Adipocyte (in vitro differentiated cells): Measurements from ENCODE around the gene CFAP20.

Experiments
- DNase-seq: peaks from one replicate; pipeline ENCODE4 v3.0.0-alpha.2; 2015; ENCODE audit warnings: low read depth
- H3K27me3 ChIP-seq: replicated peaks from 2 replicates; pipeline ENCODE4 v1.7.0; 2013; ENCODE audit warnings: mild to moderate bottlenecking, low read length, moderate library complexity; ENCODE audit not compliant: control insufficient read depth, insufficient read depth
- H3K36me3 ChIP-seq: 2 replicates; pipeline ENCODE4 v1.7.0; 2013; ENCODE audit warnings: low read length, mild to moderate bottlenecking, moderate library complexity; ENCODE audit not compliant: control insufficient read depth, insufficient read depth, severe bottlenecking
- H3K4me1 ChIP-seq: 2 replicates; pipeline ENCODE4 v1.7.0; 2013; ENCODE audit warnings: mild to moderate bottlenecking, low read length, moderate library complexity; ENCODE audit not compliant: control insufficient read depth, insufficient read depth
- H3K4me3 ChIP-seq: 2 replicates; pipeline ENCODE4 v1.7.0; 2013; ENCODE audit warnings: mild to moderate bottlenecking, low read length, moderate library complexity
- H3K9ac ChIP-seq: 2 replicates; pipeline ENCODE4 v1.7.0; 2013; ENCODE audit warnings: mild to moderate bottlenecking, low read length, moderate library complexity
- H3K9me3 ChIP-seq: 2 replicates; pipeline ENCODE4 v1.7.0; 2013; ENCODE audit warnings: mild to moderate bottlenecking, low read length, moderate library complexity; ENCODE audit not compliant: control insufficient read depth

The CFAP20 gene

DNA sequence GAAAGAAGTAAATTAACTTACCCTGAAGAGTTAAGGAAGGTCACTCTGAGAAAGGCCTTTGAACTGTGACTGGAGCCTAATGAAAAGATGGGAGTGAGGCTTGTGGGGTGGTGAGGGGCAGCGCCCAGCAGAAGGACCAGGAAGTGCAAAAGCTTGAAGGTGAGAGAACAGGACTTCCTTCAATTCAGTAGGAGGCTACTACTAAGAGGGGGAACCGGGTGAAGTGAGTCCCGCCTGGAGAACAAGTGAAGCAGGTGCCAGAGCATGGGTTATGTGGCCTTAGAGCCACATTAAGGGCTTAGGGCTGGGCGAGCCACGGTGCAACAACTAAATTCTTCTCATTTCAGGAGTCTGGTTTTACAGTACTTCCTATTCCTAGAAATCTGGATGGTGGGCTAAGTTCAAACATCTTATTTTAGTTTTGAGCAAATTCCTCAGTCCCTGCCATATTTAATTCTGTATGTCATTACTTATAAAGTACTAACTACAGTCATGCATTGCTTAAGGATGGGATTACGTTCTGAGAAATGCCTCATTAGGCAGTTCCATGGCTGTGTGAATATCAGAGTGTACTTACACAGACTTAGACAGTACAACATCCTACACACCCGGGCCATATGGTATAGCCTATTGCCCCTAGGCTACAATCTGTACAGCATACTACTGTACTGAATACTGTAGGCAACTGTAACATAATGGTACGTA lies 5.1 kb downstream of the CFAP20 start:
- Histone ChIP-seq H3K9me3 (no peaks in the 10 kb centered on the region), H3K36me3 (no peaks in the 10 kb centered on the region), H3K9ac (no peak overlapping the region), H3K4me3 (no peak overlapping the region), H3K4me1 (peaks cover 81% of the 10 kb centered on the region), H3K27me3 (no peaks in the 10 kb centered on the region)
- no peak for DNase-seq

DNA sequence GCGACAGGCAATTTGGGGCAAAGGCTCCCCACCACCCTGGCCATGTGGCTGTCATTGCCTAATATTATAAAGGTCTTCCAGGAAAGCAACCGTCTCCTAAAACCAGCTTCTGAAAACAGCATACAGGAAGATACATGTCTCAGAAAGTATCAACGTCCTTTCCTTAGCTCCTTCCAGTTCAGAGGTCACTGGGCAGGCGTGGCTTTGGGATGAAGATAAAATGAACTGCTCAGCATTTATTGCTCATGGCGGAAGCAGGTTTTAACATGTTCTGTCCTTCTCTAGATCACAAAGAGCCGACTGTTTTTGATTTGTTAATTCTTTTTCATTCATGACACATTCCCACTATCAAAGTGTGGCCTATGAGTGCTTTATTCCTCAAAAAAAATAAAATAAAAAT lies 8.0 kb downstream of the CFAP20 start:
- Histone ChIP-seq H3K9me3 (no peaks in the 10 kb centered on the region), H3K36me3 (peaks cover 7% of the 10 kb centered on the region), H3K4me3 (peak overlapping the region; percentile 60), H3K9ac (peak overlapping the region; percentile 67), H3K27me3 (no peaks in the 10 kb centered on the region), H3K4me1 (peaks cover 64% of the 10 kb centered on the region)
- no peak for DNase-seq

DNA sequence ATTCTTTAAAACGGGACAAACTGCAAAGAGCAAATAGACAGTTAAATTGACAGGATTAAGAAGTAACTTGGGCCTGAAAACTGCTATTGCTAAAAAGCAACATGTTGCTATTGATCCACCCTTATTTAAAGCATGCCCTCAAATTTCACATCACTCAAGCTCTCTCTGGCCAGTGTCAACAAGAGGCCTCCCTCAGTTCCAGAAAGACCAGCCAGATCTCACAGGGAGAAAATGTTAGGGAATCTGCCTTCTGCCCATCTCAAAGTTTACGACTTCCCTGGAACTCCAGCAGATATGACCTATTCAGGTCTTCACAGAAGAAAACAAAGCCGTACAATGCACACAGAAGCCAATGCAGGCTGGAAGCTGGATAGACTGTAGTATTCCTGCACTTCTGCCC lies 8.9 kb downstream of the CFAP20 start:
- no peak for DNase-seq
- H3K9me3 ChIP-seq, result no peaks in the 10 kb centered on the region
- H3K4me1 ChIP-seq, result peaks cover 55% of the 10 kb centered on the region
- H3K27me3 ChIP-seq, result no peaks in the 10 kb centered on the region
- H3K9ac ChIP-seq, result peak overlapping the region; percentile 67
- H3K4me3 ChIP-seq, result no peak overlapping the region
- H3K36me3 ChIP-seq, result peaks cover 16% of the 10 kb centered on the region

DNA sequence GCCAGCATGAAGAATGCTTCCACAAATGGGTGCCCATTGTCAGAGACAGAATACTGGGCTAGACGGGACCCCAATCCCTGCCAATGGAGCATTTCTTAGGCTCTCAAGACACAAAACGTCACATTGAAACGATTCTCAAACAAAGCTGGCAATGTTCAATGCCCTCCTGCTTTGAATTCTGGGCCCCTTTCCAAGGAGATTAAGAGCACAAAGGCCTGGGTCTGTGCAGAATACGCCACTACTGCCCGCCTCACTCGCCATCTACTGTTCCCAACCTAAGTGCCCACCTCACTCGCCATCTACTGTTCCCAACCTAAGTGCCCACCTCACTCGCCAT lies 9.7 kb downstream of the CFAP20 start:
- no peak overlapping the region for H3K9ac ChIP-seq
- no peak for DNase-seq
- H3K4me3 ChIP-seq, result no peak overlapping the region
- H3K36me3 ChIP-seq, result peaks cover 24% of the 10 kb centered on the region
- H3K27me3 ChIP-seq, result no peaks in the 10 kb centered on the region
- H3K4me1 ChIP-seq, result peaks cover 51% of the 10 kb centered on the region
- H3K9me3 ChIP-seq, result no peaks in the 10 kb centered on the region

DNA sequence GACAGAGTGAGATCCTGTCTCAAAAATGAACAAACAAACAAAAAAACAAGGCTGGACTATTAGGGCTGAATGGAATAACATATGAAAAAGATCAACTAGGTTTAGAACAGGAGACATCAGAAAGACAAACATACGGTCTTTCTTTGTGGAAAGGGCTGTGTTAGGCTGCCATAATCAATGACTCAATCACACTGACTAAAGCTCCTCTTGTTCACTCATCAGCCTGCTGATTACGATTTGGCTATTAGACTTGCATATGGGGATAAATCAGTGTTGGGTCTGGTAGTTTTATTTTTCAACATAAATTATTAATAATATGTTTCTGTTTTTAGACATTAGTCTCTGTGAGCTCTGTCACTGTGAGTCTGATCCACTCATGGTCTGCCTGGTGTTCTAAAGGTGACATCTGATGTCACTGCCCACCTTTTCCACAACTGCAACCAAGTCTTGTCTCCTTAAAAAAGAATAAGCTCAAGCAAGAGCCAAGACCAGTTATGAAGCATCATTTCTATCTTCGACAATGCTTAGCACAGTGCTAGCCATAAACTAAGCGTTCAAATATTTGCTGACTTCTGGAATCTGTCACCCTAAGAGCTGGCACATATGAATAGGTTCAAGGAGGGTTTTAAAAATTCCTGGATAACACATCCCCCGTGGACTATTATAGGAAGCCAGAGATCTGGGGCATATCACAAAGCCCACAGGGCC lies 10.2 kb downstream of the CFAP20 start:
- Histone ChIP-seq H3K4me1 (peaks cover 45% of the 10 kb centered on the region), H3K4me3 (no peak overlapping the region), H3K36me3 (peaks cover 28% of the 10 kb centered on the region), H3K9ac (no peak overlapping the region), H3K9me3 (no peaks in the 10 kb centered on the region), H3K27me3 (no peaks in the 10 kb centered on the region)
- no peak for DNase-seq

DNA sequence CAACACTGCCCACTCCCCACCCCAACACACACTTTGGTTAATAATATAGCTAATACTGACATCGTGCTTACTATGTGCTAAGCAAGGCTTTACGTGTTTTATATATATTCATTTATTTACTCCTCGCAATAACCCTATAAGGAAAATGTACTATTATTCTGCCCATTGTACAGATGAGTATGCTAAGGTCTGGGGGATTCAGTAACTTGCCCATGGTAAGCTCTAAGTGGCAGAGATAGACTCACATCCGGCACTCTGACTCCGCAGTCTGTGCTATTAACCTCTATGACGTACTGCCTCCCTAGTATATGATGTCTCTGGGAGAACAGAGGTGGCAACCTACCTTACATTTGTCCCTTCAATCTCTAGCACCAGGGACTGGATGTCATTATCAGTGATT lies 12.7 kb downstream of the CFAP20 start:
- DNase-seq, result no peak
- no peaks in the 10 kb centered on the region for H3K27me3 ChIP-seq
- no peaks in the 10 kb centered on the region for H3K9me3 ChIP-seq
- H3K4me1 ChIP-seq, result peaks cover 31% of the 10 kb centered on the region
- no peak overlapping the region for H3K9ac ChIP-seq
- H3K4me3 ChIP-seq, result no peak overlapping the region
- peaks cover 42% of the 10 kb centered on the region for H3K36me3 ChIP-seq

DNA sequence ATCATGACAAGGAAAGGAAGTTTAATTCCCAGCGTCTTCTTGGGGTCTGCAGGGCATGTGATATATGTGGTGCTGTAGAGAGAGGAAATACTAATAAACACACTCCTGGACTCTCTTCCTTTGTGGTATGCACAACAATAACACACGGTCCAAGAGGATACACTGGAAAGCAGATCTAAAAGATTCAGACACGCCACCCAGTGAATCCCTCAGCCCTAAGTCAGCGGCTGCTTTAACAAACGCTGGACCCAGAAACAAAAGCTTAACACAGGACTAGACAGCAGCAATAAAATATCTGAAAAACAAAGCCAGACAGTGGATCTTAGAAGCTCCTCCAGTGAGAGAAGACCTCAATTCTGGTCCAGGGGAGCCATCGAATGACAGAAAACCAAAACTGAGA lies 13.1 kb downstream of the CFAP20 start:
- no peaks in the 10 kb centered on the region for H3K27me3 ChIP-seq
- peaks cover 42% of the 10 kb centered on the region for H3K36me3 ChIP-seq
- H3K4me1 ChIP-seq, result peaks cover 26% of the 10 kb centered on the region
- no peaks in the 10 kb centered on the region for H3K9me3 ChIP-seq
- DNase-seq, result no peak
- no peak overlapping the region for H3K4me3 ChIP-seq
- H3K9ac ChIP-seq, result no peak overlapping the region

DNA sequence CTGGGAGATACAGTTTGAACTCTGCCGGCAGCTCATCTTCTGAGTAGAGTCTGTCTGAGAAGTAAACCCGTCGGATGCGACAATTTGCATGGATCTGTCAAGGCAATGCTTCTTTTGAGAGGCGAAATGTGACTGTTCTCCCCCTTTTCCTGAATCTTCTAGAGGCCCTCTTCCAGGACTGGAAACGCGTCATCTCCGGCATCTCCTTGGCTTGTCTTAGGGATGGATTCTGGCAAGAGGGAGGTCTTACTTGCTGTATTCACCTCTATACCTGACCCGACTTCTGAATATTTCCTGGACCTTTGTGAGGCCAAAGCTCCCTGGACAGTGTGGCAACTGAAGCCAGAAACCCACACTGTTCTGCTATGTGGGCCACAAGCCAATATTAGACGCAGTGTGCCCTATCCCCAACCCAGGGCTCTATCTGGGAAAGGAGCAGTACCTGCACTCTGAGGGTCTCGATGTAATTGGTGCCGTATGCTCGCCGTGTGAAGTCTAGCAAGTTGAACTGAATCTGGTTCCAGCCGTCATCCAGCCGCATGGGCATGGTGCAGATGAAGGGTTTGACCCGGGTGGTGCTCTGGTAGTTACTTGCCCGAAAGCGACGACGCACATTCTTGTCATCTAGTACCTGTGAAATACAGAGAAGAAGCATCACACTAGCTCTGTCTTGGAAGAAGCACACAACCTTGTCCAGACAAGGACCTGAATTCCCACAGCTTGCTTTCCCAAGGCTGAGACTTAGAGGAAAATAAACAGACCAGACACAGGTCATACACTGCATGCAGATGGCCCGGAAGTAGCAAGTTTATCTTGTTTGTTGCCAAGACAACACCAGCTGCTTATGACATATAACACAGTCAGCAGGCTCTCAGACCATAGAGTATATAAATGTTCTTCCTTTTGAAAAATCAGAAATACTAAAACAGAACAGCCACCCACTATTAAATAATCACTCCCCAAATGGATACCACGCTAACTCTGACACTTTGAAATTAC lies 14.1 kb downstream of the CFAP20 start:
- Histone ChIP-seq H3K36me3 (peaks cover 42% of the 10 kb centered on the region), H3K27me3 (no peaks in the 10 kb centered on the region), H3K9ac (no peak overlapping the region), H3K9me3 (no peaks in the 10 kb centered on the region), H3K4me1 (peaks cover 17% of the 10 kb centered on the region), H3K4me3 (no peak overlapping the region)
- DNase-seq, result no peak

DNA sequence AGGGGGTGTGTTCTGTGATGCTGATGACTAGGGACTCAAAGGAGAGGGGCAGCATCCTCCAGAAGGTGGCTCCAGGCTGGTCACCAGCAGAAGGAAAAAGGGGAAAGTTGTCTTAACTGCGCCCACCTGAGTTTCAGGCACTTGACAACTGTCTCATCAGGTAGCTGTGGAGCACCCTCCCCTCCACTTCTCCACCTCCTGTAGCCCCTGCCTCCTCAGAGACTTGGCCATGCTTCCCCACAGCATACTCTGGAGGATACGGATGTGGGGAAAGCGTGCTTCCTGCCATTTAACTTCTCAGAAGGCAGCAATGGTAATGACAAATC lies 17.9 kb downstream of the CFAP20 start:
- Histone ChIP-seq H3K9me3 (no peaks in the 10 kb centered on the region), H3K36me3 (peaks cover 36% of the 10 kb centered on the region), H3K27me3 (no peaks in the 10 kb centered on the region), H3K4me1 (no peaks in the 10 kb centered on the region), H3K4me3 (no peak overlapping the region), H3K9ac (no peak overlapping the region)
- no peak for DNase-seq

DNA sequence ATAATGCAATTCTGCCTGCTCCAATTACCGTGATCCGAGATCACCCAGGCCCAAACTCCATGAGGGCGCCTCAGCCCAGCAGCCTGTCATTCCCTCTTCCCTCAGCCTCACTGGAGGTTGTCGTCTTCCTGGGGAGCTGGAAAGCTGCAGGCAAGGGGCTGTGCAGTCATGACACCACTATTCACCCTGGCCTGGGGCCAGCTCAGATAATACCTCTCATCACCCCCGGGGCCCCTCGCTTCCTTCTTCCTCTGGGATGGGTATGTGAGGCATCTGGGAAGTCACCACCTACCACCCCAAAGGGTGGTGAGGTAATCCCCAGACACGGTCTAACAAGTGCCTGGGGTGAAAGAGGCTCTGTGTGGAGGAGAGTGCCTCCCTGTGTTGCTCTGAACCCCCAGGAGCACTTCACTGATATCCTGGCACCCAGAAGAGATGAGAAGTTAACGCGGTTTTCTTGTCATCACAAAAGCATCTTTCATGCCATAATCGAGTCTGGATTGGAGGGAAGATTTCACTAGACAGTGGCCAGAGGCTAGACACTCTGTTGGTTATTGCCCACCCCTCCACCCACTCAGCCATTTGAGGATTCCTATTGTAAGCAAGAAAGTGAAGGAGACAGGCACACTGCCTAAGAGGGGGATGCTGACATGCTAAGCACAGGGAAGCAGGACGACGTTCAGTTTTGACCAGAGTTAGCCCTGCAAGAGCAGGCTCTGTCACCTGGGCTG lies 18.4 kb downstream of the CFAP20 start:
- DNase-seq, result peak; percentile 15
- peaks cover 31% of the 10 kb centered on the region for H3K36me3 ChIP-seq

DNA sequence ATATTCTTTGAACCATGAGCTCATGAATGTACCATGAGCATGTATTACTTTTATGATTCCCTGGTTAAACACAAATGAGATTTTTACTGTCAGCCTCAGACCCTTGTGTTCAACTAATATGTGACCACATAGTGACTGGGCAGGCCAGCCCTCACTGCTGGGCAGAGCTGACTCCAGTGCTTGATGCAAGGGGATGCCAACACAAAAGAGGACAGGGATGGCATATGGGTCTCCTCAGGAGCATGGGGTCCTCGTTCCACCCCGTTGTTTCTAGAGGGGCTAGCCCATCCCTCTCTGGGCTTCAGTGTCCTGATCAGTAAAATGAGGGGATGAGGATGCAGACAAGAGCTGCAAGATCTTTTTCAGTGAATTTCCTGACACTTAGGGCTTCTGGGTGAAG lies 19.3 kb downstream of the CFAP20 start:
- Histone ChIP-seq H3K9me3 (no peaks in the 10 kb centered on the region), H3K4me3 (no peak overlapping the region), H3K36me3 (peaks cover 23% of the 10 kb centered on the region), H3K27me3 (no peaks in the 10 kb centered on the region), H3K4me1 (no peaks in the 10 kb centered on the region), H3K9ac (no peak overlapping the region)
- no peak for DNase-seq

More for the DNA sequence above, 18.4 kb downstream of the CFAP20 start:
- Histone ChIP-seq H3K27me3 (no peaks in the 10 kb centered on the region), H3K4me1 (no peaks in the 10 kb centered on the region), H3K4me3 (no peak overlapping the region), H3K9me3 (no peaks in the 10 kb centered on the region), H3K9ac (no peak overlapping the region)
